HUES48 (cell line): ENCODE results near the gene NKAIN2.
"Not testable (repeated sequence)": the region's sequence is repeated elsewhere in the genome, so short reads cannot be mapped to it uniquely, and the experiment has no call there.

ENCODE experiments used
- H3K27ac ChIP-seq: one replicate; pipeline ENCODE4 v1.7.0; 2013; ENCODE audit warnings: low read depth, low read length, inconsistent platforms
- H3K27me3 ChIP-seq: 2 replicates; pipeline ENCODE4 v1.6.1; 2013; ENCODE audit warnings: mild to moderate bottlenecking, low read length; ENCODE audit not compliant: control insufficient read depth, insufficient read depth
- H3K36me3 ChIP-seq: 2 replicates; pipeline ENCODE4 v1.6.1; 2013; ENCODE audit warnings: low read length; ENCODE audit not compliant: control insufficient read depth, insufficient read depth
- H3K4me1 ChIP-seq: 2 replicates; pipeline ENCODE4 v1.6.1; 2013; ENCODE audit warnings: mild to moderate bottlenecking, low read length; ENCODE audit not compliant: control insufficient read depth, insufficient read depth
- H3K4me3 ChIP-seq: 2 replicates; pipeline ENCODE4 v1.5.1; 2013; ENCODE audit warnings: mild to moderate bottlenecking, low read depth, low read length
- H3K9ac ChIP-seq: 2 replicates; pipeline ENCODE4 v1.6.1; 2013; ENCODE audit warnings: mild to moderate bottlenecking, low read depth, low read length, moderate library complexity
- H3K9me3 ChIP-seq: 2 replicates; pipeline ENCODE4 v1.6.1; 2013; ENCODE audit warnings: low read length; ENCODE audit not compliant: control insufficient read depth, insufficient read depth

The NKAIN2 gene

GRCh38 chr6:124721331-124721730 is 917.7 kb downstream of the NKAIN2 start:
- Histone ChIP-seq H3K27me3 (no peaks in the 10 kb centered on the region), H3K9ac (no peak overlapping the region), H3K4me1 (no peaks in the 10 kb centered on the region), H3K4me3 (no peak overlapping the region), H3K36me3 (no peaks in the 10 kb centered on the region), H3K27ac (no peak overlapping the region), H3K9me3 (no peaks in the 10 kb centered on the region)

- Histone ChIP-seq H3K27me3 (no peaks in the 10 kb centered on the region), H3K9me3 (no peaks in the 10 kb centered on the region), H3K9ac (no peak overlapping the region), H3K36me3 (no peaks in the 10 kb centered on the region), H3K27ac (no peak overlapping the region), H3K4me3 (no peak overlapping the region), H3K4me1 (no peaks in the 10 kb centered on the region)
Measured at GRCh38 chr6:124722141-124722878, 918.6 kb downstream of the NKAIN2 start.

GRCh38 chr6:124723671-124724070 is 920.0 kb downstream of the NKAIN2 start:
- Histone ChIP-seq H3K9me3 (no peaks in the 10 kb centered on the region), H3K27me3 (no peaks in the 10 kb centered on the region), H3K4me3 (no peak overlapping the region), H3K27ac (no peak overlapping the region), H3K9ac (no peak overlapping the region), H3K36me3 (no peaks in the 10 kb centered on the region), H3K4me1 (no peaks in the 10 kb centered on the region)

GRCh38 chr6:124737804-124738203 is 934.1 kb downstream of the NKAIN2 start:
- not testable (repeated sequence) for H3K4me3 ChIP-seq, H3K27ac ChIP-seq, H3K27me3 ChIP-seq, H3K36me3 ChIP-seq, H3K9ac ChIP-seq, H3K4me1 ChIP-seq, H3K9me3 ChIP-seq

- peaks cover 5% of the 10 kb centered on the region; the same call in 1 of the 2 replicates for H3K9me3 ChIP-seq
- H3K4me1 ChIP-seq = no peaks in the 10 kb centered on the region
- H3K4me3 ChIP-seq = no peak overlapping the region
- no peaks in the 10 kb centered on the region for H3K36me3 ChIP-seq
- H3K9ac ChIP-seq = no peak overlapping the region
- H3K27me3 ChIP-seq = no peaks in the 10 kb centered on the region
- H3K27ac ChIP-seq = no peak overlapping the region
Measured at GRCh38 chr6:124738482-124738881, 934.8 kb downstream of the NKAIN2 start.

GRCh38 chr6:124741341-124741740 is 937.7 kb downstream of the NKAIN2 start:
- Histone ChIP-seq H3K9ac (no peak overlapping the region), H3K4me3 (no peak overlapping the region), H3K27me3 (no peaks in the 10 kb centered on the region), H3K36me3 (no peaks in the 10 kb centered on the region), H3K9me3 (no peaks in the 10 kb centered on the region), H3K27ac (no peak overlapping the region), H3K4me1 (no peaks in the 10 kb centered on the region)

GRCh38 chr6:124742971-124743370 is 939.3 kb downstream of the NKAIN2 start:
- Histone ChIP-seq H3K4me3 (no peak overlapping the region), H3K27ac (no peak overlapping the region), H3K27me3 (no peaks in the 10 kb centered on the region), H3K9me3 (no peaks in the 10 kb centered on the region), H3K36me3 (no peaks in the 10 kb centered on the region), H3K4me1 (no peaks in the 10 kb centered on the region), H3K9ac (no peak overlapping the region)

GRCh38 chr6:124743420-124743819 is 939.8 kb downstream of the NKAIN2 start:
- no peaks in the 10 kb centered on the region for H3K27me3 ChIP-seq
- H3K9ac ChIP-seq = no peak overlapping the region
- H3K4me1 ChIP-seq = no peaks in the 10 kb centered on the region
- no peak overlapping the region for H3K4me3 ChIP-seq
- H3K36me3 ChIP-seq = no peaks in the 10 kb centered on the region
- H3K27ac ChIP-seq = no peak overlapping the region
- H3K9me3 ChIP-seq = no peaks in the 10 kb centered on the region

GRCh38 chr6:124747349-124747748 is 943.7 kb downstream of the NKAIN2 start:
- H3K9ac ChIP-seq = no peak overlapping the region
- no peak overlapping the region for H3K4me3 ChIP-seq
- H3K27me3 ChIP-seq = peaks cover 11% of the 10 kb centered on the region
- H3K27ac ChIP-seq = no peak overlapping the region
- H3K36me3 ChIP-seq = no peaks in the 10 kb centered on the region
- no peaks in the 10 kb centered on the region for H3K4me1 ChIP-seq
- no peaks in the 10 kb centered on the region for H3K9me3 ChIP-seq

GRCh38 chr6:124748778-124749177 is 945.1 kb downstream of the NKAIN2 start:
- Histone ChIP-seq H3K27me3 (peaks cover 11% of the 10 kb centered on the region), H3K27ac (no peak overlapping the region), H3K4me3 (no peak overlapping the region), H3K9ac (no peak overlapping the region), H3K9me3 (no peaks in the 10 kb centered on the region), H3K36me3 (no peaks in the 10 kb centered on the region), H3K4me1 (no peaks in the 10 kb centered on the region)

- no peak overlapping the region for H3K4me3 ChIP-seq
- no peaks in the 10 kb centered on the region for H3K4me1 ChIP-seq
- no peaks in the 10 kb centered on the region for H3K9me3 ChIP-seq
- H3K9ac ChIP-seq = no peak overlapping the region
- peaks cover 11% of the 10 kb centered on the region for H3K27me3 ChIP-seq
- H3K27ac ChIP-seq = no peak overlapping the region
- H3K36me3 ChIP-seq = no peaks in the 10 kb centered on the region
Measured at GRCh38 chr6:124753001-124753400, 949.3 kb downstream of the NKAIN2 start.
